GM13976 (cell line): ENCODE measurements around the gene RANBP17.

ENCODE experiments used
- DNase-seq: peaks from one replicate; pipeline ENCODE4 v3.0.0; 2012; ENCODE audit warnings: low spot score
- CTCF ChIP-seq: IDR thresholded peaks from 2 replicates; pipeline ENCODE4 v1.5.1; 2012; ENCODE audit warnings: borderline replicate concordance, mild to moderate bottlenecking; ENCODE audit not compliant: insufficient read depth; ENCODE audit errors: extremely low read depth, missing control alignments, control extremely low read depth
- in situ Hi-C: fragments of 300-500 bp; cut with MboI; formaldehyde crosslinking; loops from one replicate; pipeline ENCODE4 v1.12.0; 2022; ENCODE audit warnings: low sequenced_read_pairs, mixed read lengths, inconsistent platforms; ENCODE audit not compliant: unreplicated experiment

RANBP17 gene

GRCh38 chr5:171242521-171242920 is 380.7 kb downstream of the RANBP17 start:
- in situ Hi-C loops, result no loop called here
- DNase-seq, result no peak
- no peak for TF ChIP-seq CTCF

- TF ChIP-seq CTCF, result no peak
- DNase-seq, result no peak
- in situ Hi-C loops, result no loop called here
Observed at GRCh38 chr5:171246231-171246630, 384.4 kb downstream of the RANBP17 start.

DNA sequence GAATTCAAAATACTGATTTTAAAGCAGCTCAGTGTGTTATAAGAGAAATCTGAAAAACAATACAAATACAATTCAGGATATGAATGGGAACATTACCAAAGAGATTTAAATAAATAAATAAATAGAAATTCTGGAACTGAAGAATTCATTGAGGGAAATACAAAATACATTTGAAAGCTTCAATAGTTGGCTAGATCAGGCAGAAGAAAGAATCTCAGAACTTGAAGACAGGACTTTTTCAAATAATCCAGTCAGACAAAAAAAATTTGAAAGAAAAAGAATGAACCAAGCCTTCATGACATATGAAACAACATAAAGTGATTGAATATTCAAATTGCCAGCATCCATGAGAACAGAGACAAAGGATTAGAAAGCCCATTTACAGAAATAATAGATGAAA is 387.6 kb downstream of the RANBP17 start:
- in situ Hi-C loops, result no loop called here
- no peak for TF ChIP-seq CTCF
- no peak for DNase-seq

GRCh38 chr5:171250738-171251137 is 388.9 kb downstream of the RANBP17 start:
- TF ChIP-seq CTCF, result no peak
- DNase-seq, result no peak
- in situ Hi-C loops, result no loop called here

DNA sequence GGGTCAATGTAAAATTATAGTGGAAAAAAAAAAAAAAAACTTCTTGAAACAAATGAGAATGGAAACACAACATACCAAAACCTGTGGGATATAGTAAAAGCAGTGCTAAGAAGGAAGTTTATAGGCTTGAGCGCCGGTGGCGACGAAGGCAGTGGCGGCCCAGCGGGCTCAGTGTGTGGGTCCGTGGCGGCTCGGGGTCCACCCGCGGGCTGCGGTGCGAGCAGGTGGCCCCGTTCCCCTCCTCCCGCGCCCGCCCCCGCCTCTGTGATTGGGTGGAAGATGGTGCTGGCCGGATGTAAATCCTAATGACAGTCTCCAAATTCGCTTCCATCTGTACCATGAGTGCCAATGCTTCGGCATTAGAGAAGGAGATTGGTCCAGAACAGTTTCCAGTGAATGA is 389.7 kb downstream of the RANBP17 start:
- DNase-seq, result no peak
- in situ Hi-C loops, result no loop called here
- TF ChIP-seq CTCF, result no peak

GRCh38 chr5:171252674-171253073 is 390.9 kb downstream of the RANBP17 start:
- DNase-seq, result no peak
- TF ChIP-seq CTCF, result no peak
- in situ Hi-C loops, result no loop called here

- TF ChIP-seq CTCF, result no peak
- in situ Hi-C loops, result no loop called here
- DNase-seq, result no peak
Observed at GRCh38 chr5:171258737-171259415, 397.1 kb downstream of the RANBP17 start.
